KMS-11 (cell line): ENCODE results near the gene FMC1.

Experiments used
- H2AFZ ChIP-seq: fragments of 200-600 bp; sonication (generic); 2 replicates; pipeline ENCODE4 v1.6.1; 2016; ENCODE audit warnings: antibody characterized with exemption, mixed run types, low read depth
- H3K27ac ChIP-seq: fragments of 200-600 bp; sonication (generic); 2 replicates; pipeline ENCODE4 v1.6.1; 2016; ENCODE audit warnings: mild to moderate bottlenecking, mixed run types
- H3K27me3 ChIP-seq: fragments of 200-600 bp; sonication (generic); 2 replicates; pipeline ENCODE4 v1.6.1; 2017; ENCODE audit warnings: mild to moderate bottlenecking, low read depth, mixed run types, moderate library complexity; ENCODE audit not compliant: insufficient read depth
- H3K36me3 ChIP-seq: fragments of 200-600 bp; sonication (generic); 2 replicates; pipeline ENCODE4 v1.6.1; 2017; ENCODE audit warnings: mild to moderate bottlenecking, mixed run types; ENCODE audit not compliant: insufficient read depth
- H3K4me1 ChIP-seq: fragments of 200-600 bp; sonication (generic); 2 replicates; pipeline ENCODE4 v1.6.1; 2016; ENCODE audit warnings: mild to moderate bottlenecking, low read depth, mixed run types; ENCODE audit not compliant: poor library complexity, severe bottlenecking
- H3K4me2 ChIP-seq: fragments of 200-600 bp; sonication (generic); 2 replicates; pipeline ENCODE4 v1.7.0; 2016; ENCODE audit warnings: mild to moderate bottlenecking, mixed run types
- H3K4me3 ChIP-seq: fragments of 200-600 bp; sonication (generic); IDR thresholded peaks from 2 replicates; pipeline ENCODE4 v1.6.1; 2017; ENCODE audit warnings: low read depth, low read length, mixed read lengths; ENCODE audit not compliant: insufficient read depth
- H3K79me2 ChIP-seq: fragments of 200-600 bp; sonication (generic); 2 replicates; pipeline ENCODE4 v1.6.1; 2016; ENCODE audit warnings: low read depth, mixed run types; ENCODE audit not compliant: insufficient read depth
- H3K9ac ChIP-seq: fragments of 200-600 bp; sonication (generic); 2 replicates; pipeline ENCODE4 v1.6.1; 2016; ENCODE audit warnings: mild to moderate bottlenecking, mixed run types
- H4K20me1 ChIP-seq: fragments of 200-600 bp; sonication (generic); 2 replicates; pipeline ENCODE4 v1.6.1; 2016; ENCODE audit warnings: mild to moderate bottlenecking, mixed run types; ENCODE audit not compliant: insufficient read depth
- TF ChIP-seq, protein P1 (sequence below): fragments of 200-600 bp; sonication (generic); conservative IDR thresholded peaks from 2 replicates; pipeline ENCODE4 v1.6.1; 2017; ENCODE audit warnings: low read depth, mild to moderate bottlenecking, antibody characterized with exemption, low read length, moderate library complexity, mixed read lengths

Gene FMC1

GRCh38 chr7:139294951-139295575 lies 46.1 kb upstream of the FMC1 start:
- TF ChIP-seq, protein P1, sequence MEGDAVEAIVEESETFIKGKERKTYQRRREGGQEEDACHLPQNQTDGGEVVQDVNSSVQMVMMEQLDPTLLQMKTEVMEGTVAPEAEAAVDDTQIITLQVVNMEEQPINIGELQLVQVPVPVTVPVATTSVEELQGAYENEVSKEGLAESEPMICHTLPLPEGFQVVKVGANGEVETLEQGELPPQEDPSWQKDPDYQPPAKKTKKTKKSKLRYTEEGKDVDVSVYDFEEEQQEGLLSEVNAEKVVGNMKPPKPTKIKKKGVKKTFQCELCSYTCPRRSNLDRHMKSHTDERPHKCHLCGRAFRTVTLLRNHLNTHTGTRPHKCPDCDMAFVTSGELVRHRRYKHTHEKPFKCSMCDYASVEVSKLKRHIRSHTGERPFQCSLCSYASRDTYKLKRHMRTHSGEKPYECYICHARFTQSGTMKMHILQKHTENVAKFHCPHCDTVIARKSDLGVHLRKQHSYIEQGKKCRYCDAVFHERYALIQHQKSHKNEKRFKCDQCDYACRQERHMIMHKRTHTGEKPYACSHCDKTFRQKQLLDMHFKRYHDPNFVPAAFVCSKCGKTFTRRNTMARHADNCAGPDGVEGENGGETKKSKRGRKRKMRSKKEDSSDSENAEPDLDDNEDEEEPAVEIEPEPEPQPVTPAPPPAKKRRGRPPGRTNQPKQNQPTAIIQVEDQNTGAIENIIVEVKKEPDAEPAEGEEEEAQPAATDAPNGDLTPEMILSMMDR: no peak
- Histone ChIP-seq H2AFZ (no peak overlapping the region), H3K79me2 (no peaks in the 10 kb centered on the region), H3K4me2 (no peak overlapping the region), H3K27ac (no peak overlapping the region), H4K20me1 (no peaks in the 10 kb centered on the region), H3K4me3 (no peak overlapping the region), H3K9ac (no peak overlapping the region), H3K36me3 (no peaks in the 10 kb centered on the region), H3K27me3 (no peaks in the 10 kb centered on the region), H3K4me1 (peaks cover 36% of the 10 kb centered on the region)

- H3K27ac ChIP-seq: peak overlapping the region; percentile 15; the same call in 1 of the 2 replicates
- peaks cover 46% of the 10 kb centered on the region for H3K4me1 ChIP-seq
- H3K79me2 ChIP-seq: no peaks in the 10 kb centered on the region
- no peaks in the 10 kb centered on the region for H3K27me3 ChIP-seq
- no peak overlapping the region for H2AFZ ChIP-seq
- H3K4me2 ChIP-seq: peak overlapping the region; percentile 48
- no peaks in the 10 kb centered on the region for H4K20me1 ChIP-seq
- TF ChIP-seq, protein P1: no peak
- no peaks in the 10 kb centered on the region for H3K36me3 ChIP-seq
- H3K4me3 ChIP-seq: no peak overlapping the region
- H3K9ac ChIP-seq: no peak overlapping the region
Measured at GRCh38 chr7:139297795-139298194, 43.3 kb upstream of the FMC1 start.

GRCh38 chr7:139299296-139299695 lies 41.8 kb upstream of the FMC1 start:
- Histone ChIP-seq H3K4me2 (no peak overlapping the region), H2AFZ (no peak overlapping the region), H3K4me3 (no peak overlapping the region), H3K27ac (no peak overlapping the region), H4K20me1 (no peaks in the 10 kb centered on the region), H3K36me3 (no peaks in the 10 kb centered on the region), H3K4me1 (peaks cover 45% of the 10 kb centered on the region), H3K27me3 (no peaks in the 10 kb centered on the region), H3K9ac (no peak overlapping the region), H3K79me2 (no peaks in the 10 kb centered on the region)
- TF ChIP-seq, protein P1: no peak

DNA sequence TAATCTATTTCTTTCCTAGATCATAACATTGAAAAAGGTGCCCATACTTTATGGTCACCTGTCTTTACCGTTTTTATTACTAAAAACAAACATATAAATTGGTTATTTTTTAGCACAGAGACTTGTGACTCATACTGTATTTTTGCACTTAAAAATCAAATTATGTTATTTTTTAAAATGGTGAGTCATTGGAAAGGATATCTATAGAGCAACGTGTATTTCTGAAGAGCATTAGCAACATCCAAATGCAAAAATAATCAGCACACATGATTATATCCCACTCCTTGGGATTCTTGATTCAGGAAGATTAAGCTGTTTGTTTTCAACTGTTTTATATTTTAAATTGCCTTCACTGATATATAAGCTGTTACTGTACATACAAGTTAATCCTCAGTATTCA lies 40.7 kb upstream of the FMC1 start:
- H3K36me3 ChIP-seq: no peaks in the 10 kb centered on the region
- H3K9ac ChIP-seq: no peak overlapping the region
- no peak overlapping the region for H2AFZ ChIP-seq
- TF ChIP-seq, protein P1: no peak
- no peaks in the 10 kb centered on the region for H4K20me1 ChIP-seq
- H3K4me1 ChIP-seq: peaks cover 34% of the 10 kb centered on the region
- H3K4me2 ChIP-seq: no peak overlapping the region
- H3K79me2 ChIP-seq: no peaks in the 10 kb centered on the region
- H3K27ac ChIP-seq: no peak overlapping the region
- H3K27me3 ChIP-seq: no peaks in the 10 kb centered on the region
- no peak overlapping the region for H3K4me3 ChIP-seq
